ENCODE data around the gene MIDN.

MIDN gene

DNA sequence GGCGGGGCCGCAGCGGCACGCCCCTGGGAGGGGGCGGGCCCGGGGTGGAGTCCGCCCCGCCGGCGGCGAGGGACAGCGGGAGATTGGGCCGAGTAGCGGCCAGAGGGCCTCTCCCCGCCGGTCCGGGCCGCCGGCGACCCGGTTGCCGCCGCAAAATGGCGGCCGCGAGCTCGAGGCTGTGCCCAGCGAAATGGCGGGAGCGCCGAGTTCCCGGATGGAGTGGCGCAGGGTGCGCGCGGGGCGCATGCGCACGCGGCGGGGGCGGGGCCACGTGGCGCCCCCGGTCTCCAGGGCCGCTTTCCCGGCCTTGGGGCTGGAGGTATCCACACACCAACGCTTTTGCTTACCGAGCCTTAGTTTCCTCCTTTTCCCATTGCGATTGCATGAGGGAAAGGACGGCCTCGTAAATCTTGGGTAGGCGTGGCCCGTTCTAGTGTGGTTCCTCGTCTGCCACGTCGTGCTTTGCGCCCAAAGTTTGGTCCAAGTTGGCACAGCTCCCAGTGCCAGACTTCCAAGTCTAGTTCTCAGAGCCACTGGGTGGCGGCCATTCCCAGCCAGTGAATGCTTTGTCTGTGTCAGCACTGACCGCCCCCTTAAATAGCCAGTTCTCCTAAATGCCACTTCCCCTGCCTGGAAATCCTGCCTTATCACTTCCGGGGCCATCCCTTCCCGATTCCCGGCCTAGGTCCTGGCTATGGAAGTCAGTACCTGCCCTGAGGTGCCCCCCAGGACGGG lies 21.3 kb downstream of the MIDN start:
- CTCF ChIA-PET = interaction anchor here (0.6 to 18.0 kb wide), 8 partner anchors 10 to 1244 kb away, joined by 3 to 491 read pairs (median 4); partner anchors contain the start of genes ATP5F1D and CBARP
- DNase-seq (ENCODE audit: extremely low spot score) = peak; percentile 88
- POLR2A ChIA-PET = interaction anchor here (0.7 to 4.0 kb wide), 19 partner anchors 10 to 1206 kb away, joined by 3 to 65 read pairs (median 4); partner anchors contain the start of genes ATP5F1D and GADD45B
- TF ChIP-seq, protein P1, sequence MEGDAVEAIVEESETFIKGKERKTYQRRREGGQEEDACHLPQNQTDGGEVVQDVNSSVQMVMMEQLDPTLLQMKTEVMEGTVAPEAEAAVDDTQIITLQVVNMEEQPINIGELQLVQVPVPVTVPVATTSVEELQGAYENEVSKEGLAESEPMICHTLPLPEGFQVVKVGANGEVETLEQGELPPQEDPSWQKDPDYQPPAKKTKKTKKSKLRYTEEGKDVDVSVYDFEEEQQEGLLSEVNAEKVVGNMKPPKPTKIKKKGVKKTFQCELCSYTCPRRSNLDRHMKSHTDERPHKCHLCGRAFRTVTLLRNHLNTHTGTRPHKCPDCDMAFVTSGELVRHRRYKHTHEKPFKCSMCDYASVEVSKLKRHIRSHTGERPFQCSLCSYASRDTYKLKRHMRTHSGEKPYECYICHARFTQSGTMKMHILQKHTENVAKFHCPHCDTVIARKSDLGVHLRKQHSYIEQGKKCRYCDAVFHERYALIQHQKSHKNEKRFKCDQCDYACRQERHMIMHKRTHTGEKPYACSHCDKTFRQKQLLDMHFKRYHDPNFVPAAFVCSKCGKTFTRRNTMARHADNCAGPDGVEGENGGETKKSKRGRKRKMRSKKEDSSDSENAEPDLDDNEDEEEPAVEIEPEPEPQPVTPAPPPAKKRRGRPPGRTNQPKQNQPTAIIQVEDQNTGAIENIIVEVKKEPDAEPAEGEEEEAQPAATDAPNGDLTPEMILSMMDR (IDR thresholded peaks at IDR 0.05; ENCODE audit: control extremely low read depth, extremely low read depth, low read depth, missing control alignments) = no peak

DNA sequence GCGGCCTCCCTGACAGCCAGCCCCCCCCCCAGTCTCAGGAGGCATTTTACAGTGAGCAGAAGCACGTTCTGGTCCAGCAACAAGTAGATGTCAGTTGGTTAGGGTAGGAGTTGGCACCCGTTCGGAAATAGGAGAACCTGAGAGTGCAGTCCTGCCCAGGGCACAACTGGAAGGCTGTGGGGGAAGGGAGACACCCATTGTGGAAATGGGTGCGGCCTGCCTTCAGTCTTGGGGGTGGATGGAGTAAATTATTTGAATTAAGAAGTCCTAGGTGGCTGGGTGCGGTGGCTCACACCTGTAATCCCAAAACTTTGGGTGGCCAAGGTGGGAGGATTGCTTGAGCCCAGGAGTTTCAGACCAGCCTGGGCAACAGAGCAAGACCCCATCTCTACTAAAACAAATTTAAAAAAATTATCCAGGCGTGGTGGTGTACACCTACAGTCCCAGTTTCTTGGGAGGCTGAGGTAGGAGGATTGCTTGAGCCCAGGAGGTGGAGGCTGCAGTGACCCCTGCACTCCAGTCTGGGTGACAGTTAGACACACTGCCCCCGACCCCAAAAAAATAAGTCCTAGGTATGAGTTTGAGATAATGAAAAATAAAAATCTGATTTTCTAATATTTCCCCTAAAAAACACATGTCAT lies 21.9 kb downstream of the MIDN start:
- CTCF ChIA-PET = interaction anchor here (18.0 kb wide), 1 partner anchor 28 kb away, joined by 491 read pairs; the partner anchor contains the start of genes ATP5F1D and CBARP
- TF ChIP-seq, protein P1 (IDR thresholded peaks at IDR 0.05; ENCODE audit: control extremely low read depth, extremely low read depth, low read depth, missing control alignments) = no peak
- no peak for DNase-seq (ENCODE audit: extremely low spot score)
- POLR2A ChIA-PET = no interaction called here

DNA sequence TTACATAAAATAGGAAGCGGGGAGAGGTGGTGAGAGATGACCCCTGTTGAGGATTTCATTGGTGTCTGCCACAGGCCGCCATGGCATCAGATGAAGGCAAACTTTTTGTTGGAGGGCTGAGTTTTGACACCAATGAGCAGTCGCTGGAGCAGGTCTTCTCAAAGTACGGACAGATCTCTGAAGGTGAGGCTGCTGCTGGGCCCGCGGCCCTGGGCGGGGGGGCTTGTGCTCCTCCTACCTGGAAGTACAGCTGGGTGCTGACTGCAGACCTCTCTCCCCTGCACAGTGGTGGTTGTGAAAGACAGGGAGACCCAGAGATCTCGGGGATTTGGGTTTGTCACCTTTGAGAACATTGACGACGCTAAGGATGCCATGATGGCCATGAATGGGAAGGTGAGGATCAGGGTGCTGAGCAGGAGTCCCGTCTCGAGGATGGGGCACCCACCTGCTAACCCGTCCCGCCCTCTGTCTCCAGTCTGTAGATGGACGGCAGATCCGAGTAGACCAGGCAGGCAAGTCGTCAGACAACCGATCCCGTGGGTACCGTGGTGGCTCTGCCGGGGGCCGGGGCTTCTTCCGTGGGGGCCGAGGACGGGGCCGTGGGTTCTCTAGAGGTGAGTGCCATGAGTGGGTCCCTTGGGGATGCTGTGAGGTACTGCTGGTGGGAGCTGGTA lies 22.6 kb downstream of the MIDN start:
- CTCF ChIA-PET = interaction anchor here (1.8 to 3.6 kb wide), 2 partner anchors 8 to 27 kb away, joined by 4 to 48 read pairs; no protein-coding TSS in a partner anchor
- DNase-seq (ENCODE audit: extremely low spot score) = no peak
- POLR2A ChIA-PET = interaction anchor here (1.4 kb wide), 1 partner anchor 27 kb away, joined by 6 read pairs; no protein-coding TSS in a partner anchor

DNA sequence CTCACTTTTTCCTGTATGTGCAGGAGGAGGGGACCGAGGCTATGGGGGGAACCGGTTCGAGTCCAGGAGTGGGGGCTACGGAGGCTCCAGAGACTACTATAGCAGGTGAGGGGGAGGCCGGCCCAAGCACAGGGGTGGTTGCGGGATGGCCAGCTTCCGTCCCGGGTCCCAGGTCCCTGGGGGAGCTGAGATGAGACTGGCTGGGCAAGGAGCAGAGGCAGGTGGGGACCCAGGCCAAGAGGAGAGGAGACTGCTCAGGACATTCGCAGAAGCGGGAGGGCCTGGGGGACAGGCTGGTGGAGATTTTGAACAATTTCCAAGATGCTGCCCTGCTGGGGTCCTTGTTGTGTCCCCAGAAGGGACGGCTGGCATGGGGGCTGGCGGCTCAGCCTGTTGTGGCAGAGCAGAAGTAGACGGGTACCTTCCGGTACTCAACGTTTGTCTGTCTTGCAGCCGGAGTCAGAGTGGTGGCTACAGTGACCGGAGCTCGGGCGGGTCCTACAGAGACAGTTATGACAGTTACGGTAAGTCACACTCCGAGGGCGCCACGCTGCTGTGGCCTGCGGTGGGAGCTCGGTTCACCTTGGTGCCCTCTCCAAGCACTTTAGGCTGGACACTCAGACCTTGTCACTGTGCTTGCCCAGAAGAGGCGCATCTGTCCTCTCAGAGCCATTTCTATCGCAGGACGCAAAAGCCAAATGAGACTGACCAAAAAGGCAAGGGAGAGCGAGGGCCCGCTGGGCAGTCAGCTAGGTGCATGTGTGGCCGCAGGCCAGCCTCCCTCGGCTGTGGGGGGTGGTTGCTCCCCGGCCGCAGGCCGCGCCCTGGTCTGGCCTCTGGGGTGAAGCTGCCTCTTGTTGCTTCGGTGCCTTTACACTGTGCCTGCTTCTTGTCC lies 23.4 kb downstream of the MIDN start:
- TF ChIP-seq, protein P1 (IDR thresholded peaks at IDR 0.05; ENCODE audit: control extremely low read depth, extremely low read depth, low read depth, missing control alignments) = no peak
- ChIA-PET CTCF (interaction anchor here (1.8 to 3.6 kb wide), 2 partner anchors 9 to 27 kb away, joined by 4 to 48 read pairs; no protein-coding TSS in a partner anchor), POLR2A (interaction anchor here (1.4 to 1.8 kb wide), 2 partner anchors 9 to 27 kb away, joined by 5 to 6 read pairs; no protein-coding TSS in a partner anchor)
- DNase-seq (ENCODE audit: extremely low spot score) = no peak

More for the DNA sequence above, 22.6 kb downstream of the MIDN start:
- TF ChIP-seq, protein P1 (IDR thresholded peaks at IDR 0.05; ENCODE audit: control extremely low read depth, extremely low read depth, low read depth, missing control alignments) = no peak

DNA sequence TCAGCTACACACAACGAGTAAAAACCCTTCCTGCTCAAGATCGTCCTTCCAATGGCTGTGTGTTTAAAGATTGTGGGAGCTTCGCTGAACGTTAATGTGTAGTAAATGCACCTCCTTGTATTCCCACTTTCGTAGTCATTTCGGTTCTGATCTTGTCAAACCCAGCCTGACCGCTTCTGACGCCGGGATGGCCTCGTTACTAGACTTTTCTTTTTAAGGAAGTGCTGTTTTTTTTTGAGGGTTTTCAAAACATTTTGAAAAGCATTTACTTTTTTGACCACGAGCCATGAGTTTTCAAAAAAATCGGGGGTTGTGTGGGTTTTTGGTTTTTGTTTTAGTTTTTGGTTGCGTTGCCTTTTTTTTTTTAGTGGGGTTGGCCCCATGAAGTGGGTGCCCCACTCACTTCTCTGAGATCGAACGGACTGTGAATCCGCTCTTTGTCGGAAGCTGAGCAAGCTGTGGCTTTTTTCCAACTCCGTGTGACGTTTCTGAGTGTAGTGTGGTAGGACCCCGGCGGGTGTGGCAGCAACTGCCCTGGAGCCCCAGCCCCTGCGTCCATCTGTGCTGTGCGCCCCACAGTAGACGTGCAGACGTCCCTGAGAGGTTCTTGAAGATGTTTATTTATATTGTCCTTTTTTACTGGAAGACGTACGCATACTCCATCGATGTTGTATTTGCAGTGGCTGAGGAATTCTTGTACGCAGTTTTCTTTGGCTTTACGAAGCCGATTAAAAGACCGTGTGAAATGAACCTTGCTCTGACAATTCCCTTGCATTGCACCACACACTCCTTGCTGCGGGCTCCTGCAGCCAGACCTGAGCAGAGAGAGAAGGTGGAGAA lies 24.3 kb downstream of the MIDN start:
- POLR2A ChIA-PET = interaction anchor here (1.1 to 1.8 kb wide), 5 partner anchors 10 to 339 kb away, joined by 3 to 6 read pairs (median 5); a partner anchor contains a TSS
- TF ChIP-seq, protein P1 (IDR thresholded peaks at IDR 0.05; ENCODE audit: control extremely low read depth, extremely low read depth, low read depth, missing control alignments) = no peak
- CTCF ChIA-PET = interaction anchor here (0.9 to 3.6 kb wide), 5 partner anchors 10 to 173 kb away, joined by 3 to 48 read pairs (median 4); no protein-coding TSS in a partner anchor
- no peak for DNase-seq (ENCODE audit: extremely low spot score)

Data from GM10248 (cell line).